Loucy (cell line): ENCODE measurements around the gene HOTAIR.

Source experiments
- H2AFZ ChIP-seq: fragments of 200-600 bp; sonication (generic); 2 replicates; pipeline ENCODE4 v1.6.0; 2016; ENCODE audit warnings: antibody characterized with exemption, mild to moderate bottlenecking, low read length, moderate library complexity
- H3F3A ChIP-seq: fragments of 200-600 bp; 2 replicates; pipeline ENCODE4 v1.6.0; 2016; ENCODE audit warnings: antibody characterized with exemption, low read depth, mild to moderate bottlenecking
- H3K27me3 ChIP-seq: fragments of 200-600 bp; sonication (generic); 2 replicates; pipeline ENCODE4 v1.6.1; 2014; ENCODE audit warnings: low read length, mild to moderate bottlenecking; ENCODE audit not compliant: insufficient read depth, poor library complexity, severe bottlenecking
- H3K36me3 ChIP-seq: fragments of 200-600 bp; sonication (generic); 2 replicates; pipeline ENCODE4 v1.6.1; 2016; ENCODE audit warnings: low read length; ENCODE audit not compliant: insufficient read depth
- H3K4me1 ChIP-seq: fragments of 200-600 bp; sonication (generic); 2 replicates; pipeline ENCODE4 v1.5.1; 2014; ENCODE audit warnings: low read length, mild to moderate bottlenecking; ENCODE audit not compliant: insufficient read depth, poor library complexity, severe bottlenecking
- H3K4me2 ChIP-seq: fragments of 200-600 bp; sonication (generic); 2 replicates; pipeline ENCODE4 v1.6.0; 2014; ENCODE audit warnings: antibody characterized with exemption, low read length, low read depth, mild to moderate bottlenecking; ENCODE audit not compliant: poor library complexity, severe bottlenecking
- H3K4me3 ChIP-seq: fragments of 200-600 bp; sonication (generic); 2 replicates; pipeline ENCODE4 v1.5.1; 2014; ENCODE audit warnings: low read length, mild to moderate bottlenecking, mixed read lengths; ENCODE audit not compliant: poor library complexity, severe bottlenecking
- H3K79me2 ChIP-seq: fragments of 200-600 bp; sonication (generic); 2 replicates; pipeline ENCODE4 v1.6.1; 2014; ENCODE audit warnings: low read length; ENCODE audit not compliant: insufficient read depth
- H3K9ac ChIP-seq: fragments of 200-600 bp; sonication (generic); 2 replicates; pipeline ENCODE4 v1.6.0; 2014; ENCODE audit warnings: mild to moderate bottlenecking, low read depth, low read length, moderate library complexity; ENCODE audit not compliant: poor library complexity, severe bottlenecking
- H3K9me2 ChIP-seq: fragments of 200-600 bp; sonication (generic); replicated peaks from 2 replicates; pipeline ENCODE4 v1.6.1; 2016; ENCODE audit warnings: low read depth, low read length, mixed read lengths
- H3K9me3 ChIP-seq: fragments of 200-600 bp; sonication (generic); 2 replicates; pipeline ENCODE4 v1.6.1; 2014; ENCODE audit warnings: mild to moderate bottlenecking, antibody characterized with exemption, low read length, low read depth; ENCODE audit not compliant: insufficient read depth
- H4K20me1 ChIP-seq: fragments of 200-600 bp; sonication (generic); 2 replicates; pipeline ENCODE4 v1.6.0; 2014; ENCODE audit warnings: antibody characterized with exemption, low read length, mild to moderate bottlenecking; ENCODE audit not compliant: insufficient read depth, poor library complexity, severe bottlenecking
- CTCF ChIP-seq: fragments of 200-600 bp; sonication (generic); conservative IDR thresholded peaks from 2 replicates; pipeline ENCODE4 v1.5.1; 2014; ENCODE audit warnings: mild to moderate bottlenecking, antibody characterized with exemption, low read length
- EZH2phosphoT487 ChIP-seq: fragments of 200-600 bp; IDR thresholded peaks from 2 replicates; pipeline ENCODE4 v1.6.1; 2018; ENCODE audit warnings: antibody characterized with exemption, mild to moderate bottlenecking, moderate library complexity, borderline replicate concordance

The HOTAIR gene

GRCh38 chr12:53966385-53967133 lies 8.2 kb downstream of the HOTAIR start:
- Histone ChIP-seq H3K36me3 (no peaks in the 10 kb centered on the region), H2AFZ (peak overlapping the region; percentile 83), H3F3A (no peaks in the 10 kb centered on the region), H3K9me3 (no peaks in the 10 kb centered on the region), H3K79me2 (peaks cover 16% of the 10 kb centered on the region), H3K4me2 (peak overlapping the region; percentile 78), H3K4me1 (peaks cover 31% of the 10 kb centered on the region), H3K4me3 (peak overlapping the region; percentile 86), H4K20me1 (no peaks in the 10 kb centered on the region), H3K9me2 (no peaks in the 10 kb centered on the region), H3K27me3 (no peaks in the 10 kb centered on the region), H3K9ac (peak overlapping the region; percentile 81)
- TF ChIP-seq CTCF (no peak), EZH2phosphoT487 (no peak)

GRCh38 chr12:53966085-53966384 lies 8.7 kb downstream of the HOTAIR start:
- H3K4me3 ChIP-seq: peak overlapping the region; percentile 86
- no peaks in the 10 kb centered on the region for H3K36me3 ChIP-seq
- H3K9me2 ChIP-seq: no peaks in the 10 kb centered on the region
- no peaks in the 10 kb centered on the region for H3K27me3 ChIP-seq
- peak overlapping the region; percentile 78 for H3K4me2 ChIP-seq
- H3F3A ChIP-seq: no peaks in the 10 kb centered on the region
- H3K9me3 ChIP-seq: no peaks in the 10 kb centered on the region
- H3K4me1 ChIP-seq: peaks cover 31% of the 10 kb centered on the region
- peaks cover 16% of the 10 kb centered on the region for H3K79me2 ChIP-seq
- peak overlapping the region; percentile 81 for H3K9ac ChIP-seq
- TF ChIP-seq CTCF (no peak), EZH2phosphoT487 (no peak)
- peak overlapping the region; percentile 83 for H2AFZ ChIP-seq
- H4K20me1 ChIP-seq: no peaks in the 10 kb centered on the region

- Histone ChIP-seq H3K36me3 (no peaks in the 10 kb centered on the region), H4K20me1 (no peaks in the 10 kb centered on the region), H3F3A (no peaks in the 10 kb centered on the region), H3K9ac (peak overlapping the region; percentile 81), H3K4me1 (peaks cover 31% of the 10 kb centered on the region), H3K9me3 (no peaks in the 10 kb centered on the region), H3K4me3 (peak overlapping the region; percentile 86), H3K27me3 (no peaks in the 10 kb centered on the region), H2AFZ (peak overlapping the region; percentile 83), H3K9me2 (no peaks in the 10 kb centered on the region), H3K79me2 (peaks cover 16% of the 10 kb centered on the region), H3K4me2 (peak overlapping the region; percentile 78)
- TF ChIP-seq EZH2phosphoT487 (no peak), CTCF (no peak)
Observed at GRCh38 chr12:53965281-53966084, 9.3 kb downstream of the HOTAIR start.
